AG04449 (cell line): Measurements from ENCODE around the gene CDC42EP1.
"Not testable (repeated sequence)": the region's sequence is repeated elsewhere in the genome, so short reads cannot be mapped to it uniquely, and the experiment has no call there.

Experiments used
- CTCF ChIA-PET: fragments of 350-600 bp; formaldehyde crosslinking; extraction: SDS; loops from one replicate; lab custom pipeline; 2021; ENCODE audit warnings: antibody characterized with exemption; lab: Yijun Ruan, JAX
- POLR2A ChIA-PET: fragments of 400-600, 350-600 bp; formaldehyde crosslinking; extraction: SDS; loops from one replicate; lab custom pipeline; 2020; ENCODE audit warnings: antibody characterized with exemption, inconsistent platforms; lab: Yijun Ruan, JAX
- DNase-seq: peaks from one replicate; pipeline ENCODE4 v3.0.0-alpha.2; 2010; ENCODE audit warnings: low read depth, low spot score
- H3K4me3 ChIP-seq: 2 replicates; pipeline ENCODE4 v1.5.1; 2011; ENCODE audit warnings: low read depth, mild to moderate bottlenecking, control low read depth, low read length
- TF ChIP-seq, protein P1 (sequence below): IDR thresholded peaks from one replicate; pipeline ENCODE4 v1.5.1; 2011; ENCODE audit warnings: mild to moderate bottlenecking, moderate library complexity, low read length, control low read depth, inconsistent platforms; ENCODE audit not compliant: insufficient read depth; ENCODE audit errors: missing control alignments

CDC42EP1 gene

DNA sequence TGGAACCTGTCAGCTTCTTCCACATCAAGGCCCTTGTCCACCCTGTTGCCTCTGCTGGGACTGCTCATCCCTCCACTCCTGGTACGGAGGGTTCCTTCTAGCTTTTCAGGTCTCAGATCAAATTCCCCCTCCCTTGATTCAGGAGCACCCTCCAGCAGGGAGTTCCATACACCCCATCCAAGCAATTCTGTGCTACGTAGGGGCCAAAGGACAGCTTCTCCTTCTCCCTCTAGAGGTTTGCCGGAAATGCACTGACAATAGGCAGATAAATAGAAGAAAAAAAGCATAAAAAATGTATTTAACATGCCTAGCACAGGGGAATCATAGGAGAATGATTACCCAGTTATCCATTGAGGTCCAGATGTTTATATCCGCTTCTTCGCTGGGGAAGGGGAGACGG lies 37.8 kb upstream of the CDC42EP1 start:
- ChIA-PET CTCF (interaction anchor here (1.0 to 1.1 kb wide), 2 partner anchors 50 to 70 kb away, joined by 3 read pairs; no protein-coding TSS in a partner anchor), POLR2A (no interaction called here)
- no peak for DNase-seq
- H3K4me3 ChIP-seq: no peak overlapping the region
- TF ChIP-seq, protein P1, sequence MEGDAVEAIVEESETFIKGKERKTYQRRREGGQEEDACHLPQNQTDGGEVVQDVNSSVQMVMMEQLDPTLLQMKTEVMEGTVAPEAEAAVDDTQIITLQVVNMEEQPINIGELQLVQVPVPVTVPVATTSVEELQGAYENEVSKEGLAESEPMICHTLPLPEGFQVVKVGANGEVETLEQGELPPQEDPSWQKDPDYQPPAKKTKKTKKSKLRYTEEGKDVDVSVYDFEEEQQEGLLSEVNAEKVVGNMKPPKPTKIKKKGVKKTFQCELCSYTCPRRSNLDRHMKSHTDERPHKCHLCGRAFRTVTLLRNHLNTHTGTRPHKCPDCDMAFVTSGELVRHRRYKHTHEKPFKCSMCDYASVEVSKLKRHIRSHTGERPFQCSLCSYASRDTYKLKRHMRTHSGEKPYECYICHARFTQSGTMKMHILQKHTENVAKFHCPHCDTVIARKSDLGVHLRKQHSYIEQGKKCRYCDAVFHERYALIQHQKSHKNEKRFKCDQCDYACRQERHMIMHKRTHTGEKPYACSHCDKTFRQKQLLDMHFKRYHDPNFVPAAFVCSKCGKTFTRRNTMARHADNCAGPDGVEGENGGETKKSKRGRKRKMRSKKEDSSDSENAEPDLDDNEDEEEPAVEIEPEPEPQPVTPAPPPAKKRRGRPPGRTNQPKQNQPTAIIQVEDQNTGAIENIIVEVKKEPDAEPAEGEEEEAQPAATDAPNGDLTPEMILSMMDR: no peak

DNA sequence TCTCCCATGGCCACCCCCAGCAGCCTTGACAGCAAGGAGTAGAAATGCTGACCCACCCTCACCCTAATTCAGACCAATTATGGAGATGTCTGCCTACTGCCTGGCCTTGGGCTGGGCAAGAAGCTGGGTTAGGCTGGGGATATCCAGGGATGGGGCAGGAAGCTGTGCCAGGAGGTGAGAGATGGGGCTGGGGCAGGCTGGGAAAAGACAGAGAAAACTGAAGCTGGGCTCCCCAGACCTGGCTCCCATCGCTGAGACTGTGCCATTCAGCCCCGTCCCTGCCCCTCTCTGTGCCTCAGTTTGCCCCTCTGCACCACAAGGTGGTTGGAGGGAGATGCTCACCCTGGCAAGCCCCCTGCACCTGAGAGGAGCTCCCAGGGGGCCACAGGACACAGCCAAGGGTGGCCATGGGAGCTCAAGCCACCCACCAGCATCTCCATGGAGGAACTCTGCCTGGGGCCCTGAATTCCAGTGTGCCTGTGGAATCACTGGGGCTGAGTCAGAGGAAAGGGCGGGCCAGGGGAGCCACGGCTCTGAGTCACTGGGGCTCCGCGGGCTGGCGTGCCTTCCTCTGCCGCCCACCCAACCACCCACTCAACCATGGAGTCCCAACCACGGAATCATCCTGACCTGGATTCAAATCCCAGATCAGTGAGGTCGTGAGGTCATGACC lies 35.1 kb upstream of the CDC42EP1 start:
- TF ChIP-seq, protein P1: no peak
- ChIA-PET POLR2A (interaction anchor here (0.6 kb wide), 1 partner anchor 150 kb away, joined by 3 read pairs; the partner anchor contains the start of gene LGALS1), CTCF (interaction anchor here (0.6 to 1.5 kb wide), 10 partner anchors 9 to 209 kb away, joined by 3 to 6 read pairs (median 3); no protein-coding TSS in a partner anchor)
- DNase-seq: peak; percentile 37
- H3K4me3 ChIP-seq: no peak overlapping the region; the same call in 1 of the 2 replicates

DNA sequence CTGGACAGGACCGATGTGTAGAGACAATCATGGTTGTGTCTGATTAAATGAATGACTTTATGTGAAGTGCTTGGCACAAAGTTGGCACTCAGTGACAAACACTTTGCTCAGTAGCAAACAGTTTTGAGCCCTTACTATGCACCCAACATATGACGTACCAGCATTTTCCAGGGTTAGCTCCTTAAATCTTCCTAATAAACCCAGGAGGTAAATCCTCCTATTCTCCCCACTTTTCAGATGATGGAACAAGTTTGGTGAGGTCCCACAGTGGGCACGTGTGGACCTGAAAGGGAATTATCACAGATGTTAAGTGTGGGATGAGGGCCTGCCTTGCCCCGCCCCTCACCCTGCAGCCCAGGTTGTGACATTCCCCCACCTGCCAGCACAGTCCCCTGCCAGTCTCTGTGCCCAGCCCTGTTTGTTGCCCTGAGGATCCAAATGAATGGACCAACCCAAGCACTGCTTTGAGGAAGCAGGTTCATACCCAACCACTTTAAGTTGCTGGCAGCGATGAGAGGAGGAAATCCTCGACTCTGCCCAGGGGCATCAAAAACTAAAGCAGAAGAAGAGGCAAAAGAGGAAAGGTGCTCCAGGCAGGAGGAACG lies 34.4 kb upstream of the CDC42EP1 start:
- TF ChIP-seq, protein P1: no peak
- CTCF ChIA-PET: interaction anchor here (0.6 to 1.6 kb wide), 11 partner anchors 10 to 209 kb away, joined by 3 to 7 read pairs (median 3); no protein-coding TSS in a partner anchor
- DNase-seq: no peak
- POLR2A ChIA-PET: no interaction called here
- H3K4me3 ChIP-seq: no peak overlapping the region

DNA sequence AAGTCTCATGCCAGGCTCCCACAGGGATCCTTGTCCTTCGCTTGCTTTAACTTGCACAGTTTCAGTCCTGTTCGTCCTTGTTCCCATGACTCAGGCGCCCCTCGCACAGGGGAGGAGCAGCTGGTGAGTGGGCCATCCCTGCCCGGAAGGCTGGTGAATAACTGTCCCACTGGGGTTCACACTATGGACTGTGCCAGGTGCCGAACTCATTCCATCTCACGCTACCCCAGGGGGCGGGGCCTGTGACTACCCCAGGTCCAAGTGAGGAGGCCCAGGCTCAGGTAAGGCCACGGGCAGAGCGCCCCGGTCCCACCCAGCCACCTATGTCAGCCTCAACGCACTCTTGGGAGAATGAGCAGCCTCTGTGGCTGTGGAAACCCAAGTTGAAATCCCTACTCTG lies 33.9 kb upstream of the CDC42EP1 start:
- DNase-seq: no peak
- H3K4me3 ChIP-seq: no peak overlapping the region
- CTCF ChIA-PET: interaction anchor here (1.1 to 5.5 kb wide), 5 partner anchors 12 to 80 kb away, joined by 3 to 28 read pairs (median 6); no protein-coding TSS in a partner anchor
- POLR2A ChIA-PET: no interaction called here
- TF ChIP-seq, protein P1: no peak

DNA sequence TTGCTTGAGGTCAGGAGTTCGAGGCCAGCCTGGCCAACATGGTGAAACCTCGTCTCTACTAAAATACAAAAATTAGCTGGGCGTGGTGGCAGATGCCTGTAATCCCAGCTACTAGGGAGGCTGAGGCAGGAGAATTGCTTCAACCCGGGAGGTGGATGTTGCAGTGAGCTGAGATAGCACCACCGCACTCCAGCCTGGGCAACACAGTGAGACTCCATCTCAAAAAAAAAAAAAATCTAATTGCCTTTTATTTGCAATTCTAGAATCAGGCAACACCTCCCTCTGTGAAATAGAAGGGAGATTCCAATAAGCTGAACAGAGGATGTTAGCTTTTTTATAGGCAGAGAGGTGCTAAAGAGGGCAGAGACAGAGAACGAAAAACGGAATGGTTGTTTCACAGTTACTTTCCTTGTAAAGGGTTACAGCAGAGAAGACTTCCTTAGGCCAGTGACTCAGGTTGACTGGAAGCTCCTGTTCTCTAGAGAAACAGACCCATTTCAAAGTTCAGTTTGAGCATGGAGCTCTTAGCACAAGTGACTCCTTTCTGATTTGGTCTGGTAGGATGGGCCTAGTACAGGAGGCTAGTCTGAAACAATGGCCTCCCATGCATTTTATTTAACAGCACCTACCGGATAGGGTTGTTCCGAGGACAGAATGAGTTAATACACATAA lies 33.1 kb upstream of the CDC42EP1 start:
- CTCF ChIA-PET: interaction anchor here (1.0 to 5.5 kb wide), 9 partner anchors 12 to 266 kb away, joined by 3 to 28 read pairs (median 5); no protein-coding TSS in a partner anchor
- DNase-seq, H3K4me3 ChIP-seq, POLR2A ChIA-PET: not testable (repeated sequence)

DNA sequence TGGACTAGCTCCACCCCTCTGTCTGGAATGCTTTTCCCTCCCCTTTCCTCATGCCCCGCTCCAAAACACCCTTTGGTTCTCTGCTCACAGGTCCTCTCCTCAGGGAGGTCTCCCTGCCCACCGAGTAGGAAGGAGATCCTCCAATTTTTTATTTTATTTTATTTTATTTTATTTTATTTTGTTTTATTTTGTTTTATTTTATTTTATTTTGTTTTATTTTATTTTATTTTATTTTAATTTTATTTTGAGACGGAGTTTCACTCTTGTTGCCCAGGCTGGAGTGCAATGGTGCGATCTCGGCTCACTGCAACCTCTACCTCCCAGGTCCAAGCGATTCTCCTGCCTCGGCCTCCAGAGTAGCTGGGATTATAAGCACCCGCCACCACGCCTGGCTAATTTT lies 32.3 kb upstream of the CDC42EP1 start:
- CTCF ChIA-PET: interaction anchor here (0.8 to 5.5 kb wide), 9 partner anchors 11 to 267 kb away, joined by 3 to 28 read pairs (median 3); no protein-coding TSS in a partner anchor
- H3K4me3 ChIP-seq, DNase-seq, POLR2A ChIA-PET: not testable (repeated sequence)
